GM21390 (cell line): ENCODE data around the gene TLCD5.

Experiments used
- ATAC-seq: cut with Tn5 transposase; IDR thresholded peaks from one replicate; pipeline ENCODE4 v1.9.1; 2021; ENCODE audit not compliant: unreplicated experiment

The TLCD5 gene

GRCh38 chr11:120307476-120307875, 17.6 kb upstream of the TLCD5 start:
- no peak for ATAC-seq

GRCh38 chr11:120308081-120308480, 17.0 kb upstream of the TLCD5 start:
- ATAC-seq, result no peak

- no peak for ATAC-seq
Observed at GRCh38 chr11:120310870-120311269, 14.2 kb upstream of the TLCD5 start.

GRCh38 chr11:120314861-120315260, 10.2 kb upstream of the TLCD5 start:
- ATAC-seq, result no peak

- no peak for ATAC-seq
Observed at GRCh38 chr11:120316880-120317688, 8.0 kb upstream of the TLCD5 start.

- ATAC-seq, result no peak
Observed at GRCh38 chr11:120317689-120318480, 7.2 kb upstream of the TLCD5 start.

- ATAC-seq, result no peak
Observed at GRCh38 chr11:120318906-120319305, 6.2 kb upstream of the TLCD5 start.

GRCh38 chr11:120326228-120326627, 1.1 kb downstream of the TLCD5 start:
- no peak for ATAC-seq

- ATAC-seq, result no peak
Observed at GRCh38 chr11:120326845-120327281, 1.8 kb downstream of the TLCD5 start.

- ATAC-seq, result no peak
Observed at GRCh38 chr11:120327311-120327710, 2.2 kb downstream of the TLCD5 start.

GRCh38 chr11:120329556-120329955, 4.5 kb downstream of the TLCD5 start:
- no peak for ATAC-seq

GRCh38 chr11:120330045-120330444, 4.9 kb downstream of the TLCD5 start:
- no peak for ATAC-seq

GRCh38 chr11:120331301-120331996, 6.3 kb downstream of the TLCD5 start:
- no peak for ATAC-seq

GRCh38 chr11:120332822-120333716, 8.0 kb downstream of the TLCD5 start:
- ATAC-seq, result no peak

GRCh38 chr11:120333801-120334200, 8.7 kb downstream of the TLCD5 start:
- ATAC-seq, result no peak

- no peak for ATAC-seq
Observed at GRCh38 chr11:120334332-120334731, 9.2 kb downstream of the TLCD5 start.

GRCh38 chr11:120334894-120335462, 9.9 kb downstream of the TLCD5 start:
- no peak for ATAC-seq

GRCh38 chr11:120335556-120335907, 10.4 kb downstream of the TLCD5 start:
- ATAC-seq, result peak; percentile 16

GRCh38 chr11:120335908-120336640, 11.0 kb downstream of the TLCD5 start, which contains the start of gene ARHGEF12:
TSS of gene ARHGEF12 (plus strand) at chr11:120336413. CDS start at chr11:120337244, 831 bp downstream.
- peak; percentile 55 for ATAC-seq
